ENCODE results near the gene ITGAD. TPM values are rescaled to one million over a fixed set of nuclear protein-coding genes. Genes with fewer than 3 reads are reported as not detected.

Gene ITGAD
- total RNA-seq, 1 experiment from 2014 or later, result not detected

GRCh38 chr16:31474773-31475738, 81.9 kb downstream of the ITGAD start:
- no peak for DNase-seq (ENCODE audit: low spot score)

- DNase-seq (ENCODE audit: low spot score), result no peak
These were observed 82.8 kb downstream of the ITGAD start for GRCh38 chr16:31475946-31476302.

Other genes with a start within 250 kb of the ITGAD start
- 0.12 TPM in 1 of 2 replicates, not detected in the other for gene PRSS36, start 243.3 kb upstream of the ITGAD start, total RNA-seq (2014; rRNA removed; shearing (Covaris generic))
- gene FUS, start 213.2 kb upstream of the ITGAD start, total RNA-seq (2014; rRNA removed; shearing (Covaris generic)), result 21.5 and 25.8 TPM in 2 replicates
- gene PYCARD, start 190.6 kb upstream of the ITGAD start, total RNA-seq (2014; rRNA removed; shearing (Covaris generic)), result not detected in 2 replicates
- not detected in 2 replicates for gene TRIM72, start 179.2 kb upstream of the ITGAD start, total RNA-seq (2014; rRNA removed; shearing (Covaris generic))
- not detected in 2 replicates for gene PYDC1, start 176.2 kb upstream of the ITGAD start, total RNA-seq (2014; rRNA removed; shearing (Covaris generic))
- 0.02 TPM in 2 replicates for gene ITGAM, start 133.4 kb upstream of the ITGAD start, total RNA-seq (2014; rRNA removed; shearing (Covaris generic))
- 1.8 and 4.4 TPM in 2 replicates for gene ITGAX, start 38.2 kb upstream of the ITGAD start, total RNA-seq (2014; rRNA removed; shearing (Covaris generic))
- gene COX6A2, start 35.0 kb downstream of the ITGAD start, total RNA-seq (2014; rRNA removed; shearing (Covaris generic)), result not detected in 2 replicates
- 0.08 TPM in 1 of 2 replicates, not detected in the other for gene ZNF843, start 49.5 kb downstream of the ITGAD start, total RNA-seq (2014; rRNA removed; shearing (Covaris generic))
- 5.2 and 5.5 TPM in 2 replicates for gene ARMC5, start 66.2 kb downstream of the ITGAD start, total RNA-seq (2014; rRNA removed; shearing (Covaris generic))
- 12.8 and 18.9 TPM in 2 replicates for gene TGFB1I1, start 78.8 kb downstream of the ITGAD start, total RNA-seq (2014; rRNA removed; shearing (Covaris generic))
- gene SLC5A2, start 89.8 kb downstream of the ITGAD start, total RNA-seq (2014; rRNA removed; shearing (Covaris generic)), result not detected in 2 replicates
- 34.2 and 36.4 TPM in 2 replicates for gene RUSF1, start 115.1 kb downstream of the ITGAD start, total RNA-seq (2014; rRNA removed; shearing (Covaris generic))
- not detected in 2 replicates for gene AHSP, start 134.6 kb downstream of the ITGAD start, total RNA-seq (2014; rRNA removed; shearing (Covaris generic))

Data from H4 (cell line).